A673 (cell line): ENCODE results near the gene TERT. TPM values are rescaled to one million over a fixed set of nuclear protein-coding genes. Genes with fewer than 3 reads are reported as not detected.
"Not testable (repeated sequence)": the region's sequence is repeated elsewhere in the genome, so short reads cannot be mapped to it uniquely, and the experiment has no call there.

ENCODE experiments used
- BruUV-seq: library from RNA; stranded (reverse); fragments of 400-500 nt; replicated peaks from 2 replicates; lab custom pipeline; 2021; lab: Mats Ljungman, UMichigan
- CTCF ChIA-PET: fragments of 300-600 bp; sonication (Branson Sonifier 250); formaldehyde crosslinking; loops from one replicate; lab custom pipeline; 2022; ENCODE audit warnings: antibody characterized with exemption; lab: Charles Lee
- POLR2A ChIA-PET: fragments of 300-600 bp; sonication (Branson Sonifier 250); formaldehyde crosslinking; loops from one replicate; lab custom pipeline; 2022; ENCODE audit warnings: antibody characterized with exemption; ENCODE audit not compliant: low non-redundant PET; lab: Charles Lee
- DNase-seq: peaks from one replicate; pipeline ENCODE4 v3.0.0-alpha.2; 2015; ENCODE audit warnings: low spot score
- H3K27ac ChIP-seq: fragments of 200-600 bp; sonication (generic); 2 replicates; pipeline ENCODE4 v1.5.1; 2016; ENCODE audit warnings: mixed run types, low read depth, mild to moderate bottlenecking, mixed read lengths, antibody characterized with exemption, low read length; ENCODE audit not compliant: poor library complexity, severe bottlenecking
- H3K27me3 ChIP-seq: fragments of 200-600 bp; sonication (generic); replicated peaks from 2 replicates; pipeline ENCODE4 v1.6.1; 2017; ENCODE audit warnings: mixed run types, low read depth, mild to moderate bottlenecking, mixed read lengths, antibody characterized with exemption, low read length; ENCODE audit not compliant: insufficient read depth, poor library complexity
- H3K36me3 ChIP-seq: fragments of 200-600 bp; sonication (generic); 2 replicates; pipeline ENCODE4 v1.6.1; 2016; ENCODE audit warnings: mixed run types, mild to moderate bottlenecking, mixed read lengths, antibody characterized with exemption, low read length; ENCODE audit not compliant: insufficient read depth, poor library complexity, severe bottlenecking
- H3K4me1 ChIP-seq: fragments of 200-600 bp; sonication (generic); 2 replicates; pipeline ENCODE4 v1.6.1; 2017; ENCODE audit warnings: mixed run types, mild to moderate bottlenecking, mixed read lengths, antibody characterized with exemption, low read length; ENCODE audit not compliant: insufficient read depth, poor library complexity, severe bottlenecking
- H3K4me3 ChIP-seq: fragments of 200-600 bp; sonication (generic); 2 replicates; pipeline ENCODE4 v1.5.1; 2016; ENCODE audit warnings: low read depth, mixed run types, mild to moderate bottlenecking, mixed read lengths, low read length; ENCODE audit not compliant: poor library complexity, severe bottlenecking
- H3K9me3 ChIP-seq: fragments of 200-600 bp; sonication (generic); 2 replicates; pipeline ENCODE4 v1.6.1; 2016; ENCODE audit warnings: mixed run types, low read depth, mild to moderate bottlenecking, mixed read lengths, antibody characterized with exemption, low read length; ENCODE audit not compliant: poor library complexity, severe bottlenecking
- EZH2 ChIP-seq: fragments of 200-600 bp; sonication (generic); IDR thresholded peaks from 2 replicates; pipeline ENCODE4 v1.6.1; 2017; ENCODE audit warnings: borderline replicate concordance, low read depth, mild to moderate bottlenecking, mixed read lengths, antibody characterized with exemption, low read length; ENCODE audit not compliant: poor library complexity, severe bottlenecking
- intact Hi-C: fragments of 100-400 bp; cut with micrococcal nuclease; formaldehyde crosslinking; loops from one replicate; pipeline ENCODE4 v1.10.0; 2022; ENCODE audit not compliant: unreplicated experiment
- total RNA-seq: library from RNA; stranded (reverse); gene quantifications from 2 replicates; pipeline ENCODE4 v1.2.3, GENCODE V29; 2021
- TF ChIP-seq, protein P1 (sequence below): fragments of 300-800, 200-600 bp; sonication (generic); conservative IDR thresholded peaks from 2 replicates; pipeline ENCODE4 v1.5.1; 2017; ENCODE audit warnings: low read depth, mild to moderate bottlenecking, antibody characterized with exemption, low read length, moderate library complexity, mixed read lengths

Gene TERT
- total RNA-seq, 1 experiment from 2014 or later: 14.2 TPM

- ChIA-PET POLR2A (no interaction called here), CTCF (no interaction called here)
- Histone ChIP-seq H3K4me1 (no peaks in the 10 kb centered on the region), H3K4me3 (no peak overlapping the region), H3K9me3 (no peaks in the 10 kb centered on the region), H3K27ac (no peak overlapping the region), H3K27me3 (no peaks in the 10 kb centered on the region), H3K36me3 (no peaks in the 10 kb centered on the region)
- intact Hi-C loops: no loop called here
- no peak for DNase-seq
- BruUV-seq: no TSS peak
- TF ChIP-seq, protein P1, sequence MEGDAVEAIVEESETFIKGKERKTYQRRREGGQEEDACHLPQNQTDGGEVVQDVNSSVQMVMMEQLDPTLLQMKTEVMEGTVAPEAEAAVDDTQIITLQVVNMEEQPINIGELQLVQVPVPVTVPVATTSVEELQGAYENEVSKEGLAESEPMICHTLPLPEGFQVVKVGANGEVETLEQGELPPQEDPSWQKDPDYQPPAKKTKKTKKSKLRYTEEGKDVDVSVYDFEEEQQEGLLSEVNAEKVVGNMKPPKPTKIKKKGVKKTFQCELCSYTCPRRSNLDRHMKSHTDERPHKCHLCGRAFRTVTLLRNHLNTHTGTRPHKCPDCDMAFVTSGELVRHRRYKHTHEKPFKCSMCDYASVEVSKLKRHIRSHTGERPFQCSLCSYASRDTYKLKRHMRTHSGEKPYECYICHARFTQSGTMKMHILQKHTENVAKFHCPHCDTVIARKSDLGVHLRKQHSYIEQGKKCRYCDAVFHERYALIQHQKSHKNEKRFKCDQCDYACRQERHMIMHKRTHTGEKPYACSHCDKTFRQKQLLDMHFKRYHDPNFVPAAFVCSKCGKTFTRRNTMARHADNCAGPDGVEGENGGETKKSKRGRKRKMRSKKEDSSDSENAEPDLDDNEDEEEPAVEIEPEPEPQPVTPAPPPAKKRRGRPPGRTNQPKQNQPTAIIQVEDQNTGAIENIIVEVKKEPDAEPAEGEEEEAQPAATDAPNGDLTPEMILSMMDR: no peak
- no peak for TF ChIP-seq EZH2
These were observed 17.9 kb downstream of the TERT start for GRCh38 chr5:1276930-1277329.

DNA sequence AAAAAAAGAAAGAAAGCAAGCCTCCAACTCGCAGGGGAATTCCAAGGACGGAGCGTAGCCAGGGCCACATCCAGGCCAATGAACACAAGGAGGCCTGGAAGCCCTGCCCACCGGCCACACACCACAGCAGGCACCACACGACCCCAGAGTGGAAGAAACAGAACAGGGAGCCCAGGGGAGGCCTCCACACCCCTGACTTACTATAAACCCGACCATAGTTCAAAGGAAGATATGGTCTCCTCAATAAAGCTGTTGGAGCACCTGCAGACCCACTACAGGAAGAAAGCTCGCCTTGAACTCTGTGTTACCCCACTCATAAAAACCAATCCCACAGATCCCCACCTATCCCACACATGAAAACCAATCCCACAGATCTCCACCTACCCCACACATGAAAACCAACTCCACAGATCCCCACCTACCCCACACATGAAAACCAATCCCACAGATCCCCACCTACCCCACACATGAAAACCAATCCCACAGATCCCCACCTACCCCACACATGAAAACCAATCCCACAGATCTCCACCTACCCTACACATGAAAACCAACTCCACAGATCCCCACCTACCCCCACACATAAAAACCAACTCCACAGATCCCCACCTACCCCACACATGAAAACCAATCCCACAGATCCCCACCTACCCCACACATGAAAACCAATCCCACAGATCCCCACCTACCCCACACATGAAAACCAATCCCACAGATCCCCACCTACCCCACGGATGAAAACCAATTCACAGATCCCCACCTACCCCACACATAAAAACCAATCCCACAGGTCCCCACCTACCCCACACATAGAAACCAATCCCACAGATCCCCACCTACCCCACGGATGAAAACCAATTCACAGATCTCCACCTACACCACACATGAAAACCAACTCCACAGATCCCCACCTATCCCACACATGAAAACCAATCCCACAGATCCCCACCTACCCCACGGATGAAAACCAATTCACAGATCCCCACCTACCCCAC, 19.2 kb downstream of the TERT start:
- BruUV-seq, H3K27ac ChIP-seq, H3K9me3 ChIP-seq, POLR2A ChIA-PET, H3K36me3 ChIP-seq, H3K27me3 ChIP-seq, H3K4me1 ChIP-seq, intact Hi-C loops, DNase-seq, CTCF ChIA-PET, H3K4me3 ChIP-seq: not testable (repeated sequence)

- Histone ChIP-seq H3K36me3 (no peaks in the 10 kb centered on the region), H3K4me3 (no peak overlapping the region), H3K9me3 (no peaks in the 10 kb centered on the region), H3K27me3 (no peaks in the 10 kb centered on the region), H3K4me1 (no peaks in the 10 kb centered on the region), H3K27ac (no peak overlapping the region)
- TF ChIP-seq, protein P1: no peak
- TF ChIP-seq EZH2: no peak
- POLR2A ChIA-PET: no interaction called here
- CTCF ChIA-PET: no interaction called here
- no peak for DNase-seq
- intact Hi-C loops: no loop called here
- BruUV-seq: no TSS peak
These were observed 20.4 kb downstream of the TERT start for GRCh38 chr5:1274471-1274870.
